Astrocyte (in vitro differentiated cells and primary cell): Measurements from ENCODE around the gene KSR2. TPM values are rescaled to one million over a fixed set of nuclear protein-coding genes. Genes with fewer than 3 reads are reported as not detected.

ENCODE experiments used
- DNase-seq: peaks from one replicate; pipeline ENCODE4 v3.0.0-alpha.2; 2010; ENCODE audit warnings: low read depth
- FAIRE-seq: peaks from 2 replicates; lab custom pipeline; 2011; peaks lifted over from hg19 to GRCh38; lab: Jason Lieb, UNC
- H2AFZ ChIP-seq: 2 replicates; pipeline ENCODE4 v1.6.0; 2012; ENCODE audit warnings: low read depth, low read length, inconsistent platforms
- H3K27ac ChIP-seq: 2 replicates; pipeline ENCODE4 v1.5.1; 2011; ENCODE audit warnings: low read depth, low read length, inconsistent platforms
- H3K27me3 ChIP-seq: 2 replicates; pipeline ENCODE4 v1.6.0; 2011; ENCODE audit warnings: low read length, inconsistent platforms; ENCODE audit not compliant: insufficient read depth
- H3K36me3 ChIP-seq: 2 replicates; pipeline ENCODE4 v1.5.1; 2011; ENCODE audit warnings: low read length, inconsistent platforms; ENCODE audit not compliant: insufficient read depth
- H3K4me1 ChIP-seq: 2 replicates; pipeline ENCODE4 v1.5.1; 2011; ENCODE audit warnings: low read length, inconsistent platforms; ENCODE audit not compliant: insufficient read depth
- H3K4me2 ChIP-seq: 2 replicates; pipeline ENCODE4 v1.6.0; 2012; ENCODE audit warnings: low read length, inconsistent platforms
- H3K4me3 ChIP-seq: 2 replicates; pipeline ENCODE4 v1.5.1; 2011; ENCODE audit warnings: low read depth, mild to moderate bottlenecking, low read length, inconsistent platforms; ENCODE audit not compliant: insufficient read depth
- H3K79me2 ChIP-seq: 2 replicates; pipeline ENCODE4 v1.6.0; 2012; ENCODE audit warnings: mild to moderate bottlenecking, low read length, inconsistent platforms; ENCODE audit not compliant: insufficient read depth
- H3K9ac ChIP-seq: 2 replicates; pipeline ENCODE4 v1.6.0; 2012; ENCODE audit warnings: mild to moderate bottlenecking, low read length, inconsistent platforms
- H3K9me3 ChIP-seq: 2 replicates; pipeline ENCODE4 v1.5.1; 2012; ENCODE audit warnings: low read depth, mild to moderate bottlenecking, low read length, inconsistent platforms; ENCODE audit not compliant: insufficient read depth
- H4K20me1 ChIP-seq: 2 replicates; pipeline ENCODE4 v1.6.0; 2012; ENCODE audit warnings: low read length, inconsistent platforms; ENCODE audit not compliant: insufficient read depth
- H3K27ac Mint-ChIP-seq: one replicate; pipeline ENCODE4 v1.8.0; 2021; ENCODE audit warnings: mild to moderate bottlenecking, mixed read lengths; ENCODE audit not compliant: unreplicated experiment
- H3K27me3 Mint-ChIP-seq: one replicate; pipeline ENCODE4 v1.8.0; 2021; ENCODE audit warnings: low read depth, mixed read lengths; ENCODE audit not compliant: unreplicated experiment
- H3K36me3 Mint-ChIP-seq: one replicate; pipeline ENCODE4 v1.8.0; 2021; ENCODE audit warnings: low read depth, mixed read lengths; ENCODE audit not compliant: unreplicated experiment
- H3K4me1 Mint-ChIP-seq: one replicate; pipeline ENCODE4 v1.8.0; 2021; ENCODE audit warnings: low read depth, mixed read lengths; ENCODE audit not compliant: unreplicated experiment
- H3K4me3 Mint-ChIP-seq: one replicate; pipeline ENCODE4 v1.8.0; 2021; ENCODE audit warnings: mild to moderate bottlenecking, moderate library complexity, mixed read lengths; ENCODE audit not compliant: unreplicated experiment
- H3K9me3 Mint-ChIP-seq: one replicate; pipeline ENCODE4 v1.8.0; 2021; ENCODE audit warnings: mild to moderate bottlenecking, mixed read lengths; ENCODE audit not compliant: unreplicated experiment
- CTCF ChIP-seq: IDR thresholded peaks from 2 replicates; pipeline ENCODE4 v1.5.1; 2011; ENCODE audit warnings: low read depth, mild to moderate bottlenecking, inconsistent platforms, low read length, moderate library complexity; ENCODE audit not compliant: insufficient read depth
- EZH2 ChIP-seq: IDR thresholded peaks from 2 replicates; pipeline ENCODE4 v1.6.1; 2012; ENCODE audit warnings: mild to moderate bottlenecking, low read length, inconsistent platforms; ENCODE audit not compliant: insufficient read depth
- total RNA-seq: library from RNA; stranded (reverse); gene quantifications from 2 replicates; pipeline ENCODE4 v1.2.1, GENCODE V29; 2021

Gene KSR2
- total RNA-seq, 1 donor from 2014 or later = 0.98 TPM

- Histone ChIP-seq H4K20me1 (no peaks in the 10 kb centered on the region), H3K9ac (no peak overlapping the region), H3K36me3 (no peaks in the 10 kb centered on the region), H3K27me3 (no peaks in the 10 kb centered on the region), H3K27ac (no peak overlapping the region), H2AFZ (no peak overlapping the region), H3K4me2 (no peak overlapping the region), H3K9me3 (no peaks in the 10 kb centered on the region), H3K4me3 (no peak overlapping the region), H3K79me2 (no peaks in the 10 kb centered on the region), H3K4me1 (no peaks in the 10 kb centered on the region)
- H3K4me3 Mint-ChIP-seq = no peak overlapping the region
- H3K27ac Mint-ChIP-seq = no peak overlapping the region
- DNase-seq = no peak
- no peaks in the 10 kb centered on the region for H3K36me3 Mint-ChIP-seq
- no peak for TF ChIP-seq CTCF
- TF ChIP-seq EZH2 = no peak
- peaks cover 2% of the 10 kb centered on the region for H3K9me3 Mint-ChIP-seq
- peaks cover 5% of the 10 kb centered on the region for H3K4me1 Mint-ChIP-seq
- FAIRE-seq = no peak
- peaks cover 38% of the 10 kb centered on the region for H3K27me3 Mint-ChIP-seq
Observed at GRCh38 chr12:117837737-117838050, 131.1 kb downstream of the KSR2 start.

- DNase-seq (peak; percentile 38), FAIRE-seq (peak; percentile 73)
- no peaks in the 10 kb centered on the region for H3K4me1 ChIP-seq
- H3K79me2 ChIP-seq = no peaks in the 10 kb centered on the region
- H3K4me2 ChIP-seq = peak overlapping the region; percentile 75
- H3K27me3 ChIP-seq = no peaks in the 10 kb centered on the region
- no peak overlapping the region for H3K9ac ChIP-seq
- no peak overlapping the region for H3K27ac ChIP-seq
- peak overlapping the region; percentile 57 for H2AFZ ChIP-seq
- H3K9me3 ChIP-seq = no peaks in the 10 kb centered on the region
- peaks cover 33% of the 10 kb centered on the region for H3K27me3 Mint-ChIP-seq
- peaks cover 8% of the 10 kb centered on the region for H3K4me1 Mint-ChIP-seq
- H3K4me3 ChIP-seq = no peak overlapping the region
- no peaks in the 10 kb centered on the region for H3K36me3 ChIP-seq
- no peak overlapping the region for H3K4me3 Mint-ChIP-seq
- H3K36me3 Mint-ChIP-seq = no peaks in the 10 kb centered on the region
- TF ChIP-seq EZH2 (no peak), CTCF (peak; percentile 99)
- no peak overlapping the region for H3K27ac Mint-ChIP-seq
- H4K20me1 ChIP-seq = no peaks in the 10 kb centered on the region
- H3K9me3 Mint-ChIP-seq = no peaks in the 10 kb centered on the region
Observed at GRCh38 chr12:117836999-117837736, 131.6 kb downstream of the KSR2 start.

GRCh38 chr12:117836476-117836875 lies 132.3 kb downstream of the KSR2 start:
- H2AFZ ChIP-seq = no peak overlapping the region
- no peaks in the 10 kb centered on the region for H4K20me1 ChIP-seq
- H3K36me3 Mint-ChIP-seq = no peaks in the 10 kb centered on the region
- no peak overlapping the region for H3K4me3 Mint-ChIP-seq
- peaks cover 8% of the 10 kb centered on the region for H3K4me1 Mint-ChIP-seq
- TF ChIP-seq EZH2 = no peak
- no peak for TF ChIP-seq CTCF
- H3K9ac ChIP-seq = no peak overlapping the region
- H3K4me1 ChIP-seq = no peaks in the 10 kb centered on the region
- no peaks in the 10 kb centered on the region for H3K9me3 Mint-ChIP-seq
- FAIRE-seq (no peak), DNase-seq (no peak)
- H3K36me3 ChIP-seq = no peaks in the 10 kb centered on the region
- H3K9me3 ChIP-seq = no peaks in the 10 kb centered on the region
- H3K79me2 ChIP-seq = no peaks in the 10 kb centered on the region
- no peak overlapping the region for H3K27ac Mint-ChIP-seq
- H3K27ac ChIP-seq = no peak overlapping the region
- no peaks in the 10 kb centered on the region for H3K27me3 ChIP-seq
- H3K4me2 ChIP-seq = no peak overlapping the region
- H3K27me3 Mint-ChIP-seq = peaks cover 28% of the 10 kb centered on the region
- no peak overlapping the region for H3K4me3 ChIP-seq
